Sigmoid colon (tissue), 4 donors: ENCODE results near the gene HIPK4.

ENCODE experiments used
- POLR2A ChIP-seq, 2 donors: fragments of 450-650 bp; IDR thresholded peaks; one replicate each; pipeline ENCODE4 v1.6.1; 2016; ENCODE audit warnings: antibody characterized with exemption in 2 of 2, mild to moderate bottlenecking in 2 of 2, moderate library complexity in 2 of 2
- POLR2AphosphoS5 ChIP-seq, 4 donors: sonication (generic); formaldehyde crosslinking; IDR thresholded peaks; one replicate each; pipeline ENCODE4 v1.6.1; 2017; ENCODE audit warnings: antibody characterized with exemption in 4 of 4
- TF ChIP-seq, protein P1 (sequence below), 4 experiments: fragments of 450-650 bp in 3 of 4; fragments of 200-600 bp in 1 of 4; IDR thresholded peaks; one replicate each; pipeline ENCODE4 v1.5.1; 2016 to 2019; ENCODE audit warnings: antibody characterized with exemption in 4 of 4, mild to moderate bottlenecking in 3 of 4, moderate library complexity in 2 of 4

DNA sequence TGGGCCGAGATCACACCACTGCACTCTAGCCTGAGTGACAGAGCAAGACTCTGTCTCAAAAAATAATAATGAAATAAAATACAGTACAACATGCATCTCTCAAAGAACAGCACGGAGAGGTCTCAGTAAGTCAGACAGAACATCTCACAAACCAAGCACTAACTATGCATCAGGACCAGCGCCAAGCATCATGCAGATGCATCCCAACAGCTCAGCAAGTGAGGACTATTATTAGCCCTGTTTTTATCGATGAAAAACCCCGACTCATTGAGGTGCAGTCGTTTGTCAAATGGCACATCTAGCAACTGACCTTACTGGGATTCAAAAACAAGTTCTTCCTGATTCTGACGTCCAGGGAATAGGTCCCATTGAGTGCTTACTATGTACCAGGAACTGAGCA is 45.6 kb downstream of the HIPK4 start:
- TF ChIP-seq POLR2A (IDR thresholded peaks at IDR 0.05) (no peak), POLR2AphosphoS5 (IDR thresholded peaks at IDR 0.05) (no peak)
- TF ChIP-seq, protein P1, sequence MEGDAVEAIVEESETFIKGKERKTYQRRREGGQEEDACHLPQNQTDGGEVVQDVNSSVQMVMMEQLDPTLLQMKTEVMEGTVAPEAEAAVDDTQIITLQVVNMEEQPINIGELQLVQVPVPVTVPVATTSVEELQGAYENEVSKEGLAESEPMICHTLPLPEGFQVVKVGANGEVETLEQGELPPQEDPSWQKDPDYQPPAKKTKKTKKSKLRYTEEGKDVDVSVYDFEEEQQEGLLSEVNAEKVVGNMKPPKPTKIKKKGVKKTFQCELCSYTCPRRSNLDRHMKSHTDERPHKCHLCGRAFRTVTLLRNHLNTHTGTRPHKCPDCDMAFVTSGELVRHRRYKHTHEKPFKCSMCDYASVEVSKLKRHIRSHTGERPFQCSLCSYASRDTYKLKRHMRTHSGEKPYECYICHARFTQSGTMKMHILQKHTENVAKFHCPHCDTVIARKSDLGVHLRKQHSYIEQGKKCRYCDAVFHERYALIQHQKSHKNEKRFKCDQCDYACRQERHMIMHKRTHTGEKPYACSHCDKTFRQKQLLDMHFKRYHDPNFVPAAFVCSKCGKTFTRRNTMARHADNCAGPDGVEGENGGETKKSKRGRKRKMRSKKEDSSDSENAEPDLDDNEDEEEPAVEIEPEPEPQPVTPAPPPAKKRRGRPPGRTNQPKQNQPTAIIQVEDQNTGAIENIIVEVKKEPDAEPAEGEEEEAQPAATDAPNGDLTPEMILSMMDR (IDR thresholded peaks at IDR 0.05): no peak
